ENCODE results near the gene PTEN.

The PTEN gene

DNA sequence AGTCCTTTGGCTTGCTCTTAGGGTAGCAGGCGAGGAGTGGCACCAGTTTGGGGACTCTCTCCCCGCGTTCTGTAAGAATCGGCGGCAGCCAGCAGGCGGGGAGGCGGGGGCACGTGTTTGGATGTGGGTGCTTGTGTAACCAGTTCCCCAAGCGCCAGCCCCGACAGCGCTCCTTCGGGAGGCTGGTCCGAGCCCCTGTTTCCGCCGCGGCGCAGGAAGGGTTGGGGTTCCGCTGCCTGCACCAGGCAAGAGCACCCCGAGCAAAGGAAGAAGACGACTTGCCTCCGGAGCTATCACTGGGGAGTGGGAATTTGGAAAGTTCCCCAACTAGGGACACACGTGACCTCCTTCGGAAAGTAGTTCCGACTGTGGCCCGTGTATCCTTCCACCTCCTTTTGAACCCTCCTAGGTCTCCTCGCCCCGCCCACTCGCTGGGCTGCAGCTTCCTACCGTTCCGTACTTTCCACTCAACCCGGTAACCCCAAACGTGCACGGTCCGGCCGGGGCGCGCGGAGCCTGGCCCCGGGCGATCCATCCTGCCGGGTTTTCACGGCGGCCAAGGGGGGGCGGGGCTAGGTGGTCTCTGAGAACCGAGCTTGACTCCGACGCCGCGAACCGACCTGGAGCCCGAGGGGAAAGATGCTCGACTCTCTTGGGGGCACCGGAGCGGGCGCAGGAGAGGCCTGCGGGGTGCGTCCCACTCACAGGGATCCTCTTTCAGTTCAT lies 1.3 kb upstream of the PTEN start (continued):
- TF ChIP-seq, protein P1, sequence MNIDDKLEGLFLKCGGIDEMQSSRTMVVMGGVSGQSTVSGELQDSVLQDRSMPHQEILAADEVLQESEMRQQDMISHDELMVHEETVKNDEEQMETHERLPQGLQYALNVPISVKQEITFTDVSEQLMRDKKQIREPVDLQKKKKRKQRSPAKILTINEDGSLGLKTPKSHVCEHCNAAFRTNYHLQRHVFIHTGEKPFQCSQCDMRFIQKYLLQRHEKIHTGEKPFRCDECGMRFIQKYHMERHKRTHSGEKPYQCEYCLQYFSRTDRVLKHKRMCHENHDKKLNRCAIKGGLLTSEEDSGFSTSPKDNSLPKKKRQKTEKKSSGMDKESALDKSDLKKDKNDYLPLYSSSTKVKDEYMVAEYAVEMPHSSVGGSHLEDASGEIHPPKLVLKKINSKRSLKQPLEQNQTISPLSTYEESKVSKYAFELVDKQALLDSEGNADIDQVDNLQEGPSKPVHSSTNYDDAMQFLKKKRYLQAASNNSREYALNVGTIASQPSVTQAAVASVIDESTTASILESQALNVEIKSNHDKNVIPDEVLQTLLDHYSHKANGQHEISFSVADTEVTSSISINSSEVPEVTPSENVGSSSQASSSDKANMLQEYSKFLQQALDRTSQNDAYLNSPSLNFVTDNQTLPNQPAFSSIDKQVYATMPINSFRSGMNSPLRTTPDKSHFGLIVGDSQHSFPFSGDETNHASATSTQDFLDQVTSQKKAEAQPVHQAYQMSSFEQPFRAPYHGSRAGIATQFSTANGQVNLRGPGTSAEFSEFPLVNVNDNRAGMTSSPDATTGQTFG (tag by site-specific recombination; IDR thresholded peaks at IDR 0.05; ENCODE audit: borderline replicate concordance): no peak
- TF ChIP-seq ZNF324 (tag by site-specific recombination; IDR thresholded peaks at IDR 0.05) (peak; percentile 93), ZNF473 (tag by site-specific recombination; IDR thresholded peaks at IDR 0.05) (no peak), ZNF555 (tag by site-specific recombination; conservative IDR thresholded peaks at IDR 0.05) (no peak), ZNF571 (tag by site-specific recombination; IDR thresholded peaks at IDR 0.05) (no peak), ZNF48 (tag by site-specific recombination; IDR thresholded peaks at IDR 0.05) (no peak), KLF16 (tag by site-specific recombination; IDR thresholded peaks at IDR 0.05) (peak; percentile 94), GFI1B (tag by site-specific recombination; IDR thresholded peaks at IDR 0.05) (no peak), ZNF776 (tag by site-specific recombination; IDR thresholded peaks at IDR 0.05; ENCODE audit: borderline replicate concordance) (no peak), GLIS2 (tag by site-specific recombination; IDR thresholded peaks at IDR 0.05) (peak; percentile 82; the same call in 1 of the 2 replicates), ZNF544 (tag by site-specific recombination; IDR thresholded peaks at IDR 0.05) (no peak), ZNF274 (IDR thresholded peaks at IDR 0.05; ENCODE audit: low read length) (no peak), ZNF274 (tag by site-specific recombination; IDR thresholded peaks at IDR 0.05; ENCODE audit: borderline replicate concordance) (no peak), SP3 (tag by site-specific recombination; IDR thresholded peaks at IDR 0.05) (peak; percentile 95), ZNF2 (tag by site-specific recombination; IDR thresholded peaks at IDR 0.05) (peak; percentile 83), PRDM1 (tag by site-specific recombination; IDR thresholded peaks at IDR 0.05) (no peak), HOXD13 (CRISPR knock-in tag; IDR thresholded peaks at IDR 0.05; ENCODE audit: borderline replicate concordance) (no peak), ZNF677 (tag by site-specific recombination; IDR thresholded peaks at IDR 0.05) (no peak), HOXC10 (CRISPR knock-in tag; IDR thresholded peaks at IDR 0.05) (no peak), ZNF837 (tag by site-specific recombination; IDR thresholded peaks at IDR 0.05) (no peak), ZFP41 (tag by site-specific recombination; IDR thresholded peaks at IDR 0.05; ENCODE audit: borderline replicate concordance) (no peak), FEZF1 (tag by site-specific recombination; IDR thresholded peaks at IDR 0.05) (peak; percentile 31; the same call in 1 of the 2 replicates), ZNF266 (tag by site-specific recombination; IDR thresholded peaks at IDR 0.05; ENCODE audit: low read depth) (no peak), ZNF37A (tag by site-specific recombination; IDR thresholded peaks at IDR 0.05) (no peak), OVOL3 (tag by site-specific recombination; IDR thresholded peaks at IDR 0.05) (no peak), ZBTB8A (tag by site-specific recombination; IDR thresholded peaks at IDR 0.05) (peak; percentile 83), KLF1 (tag by site-specific recombination; IDR thresholded peaks at IDR 0.05) (peak; percentile 67), ZNF155 (tag by site-specific recombination; IDR thresholded peaks at IDR 0.05) (no peak), TCF7L2 (IDR thresholded peaks at IDR 0.05; ENCODE audit: borderline replicate concordance, low read depth, low read length) (no peak; the same call in 1 of the 2 replicates), HOXA7 (CRISPR knock-in tag; IDR thresholded peaks at IDR 0.05; ENCODE audit: borderline replicate concordance) (no peak), ZNF184 (tag by site-specific recombination; IDR thresholded peaks at IDR 0.05) (peak; percentile 69; the same call in 1 of the 2 replicates), ZNF623 (tag by site-specific recombination; IDR thresholded peaks at IDR 0.05) (no peak), RBAK (tag by site-specific recombination; IDR thresholded peaks at IDR 0.05) (no peak), ZBTB21 (tag by site-specific recombination; IDR thresholded peaks at IDR 0.05) (no peak)
- TF ChIP-seq, protein P2, sequence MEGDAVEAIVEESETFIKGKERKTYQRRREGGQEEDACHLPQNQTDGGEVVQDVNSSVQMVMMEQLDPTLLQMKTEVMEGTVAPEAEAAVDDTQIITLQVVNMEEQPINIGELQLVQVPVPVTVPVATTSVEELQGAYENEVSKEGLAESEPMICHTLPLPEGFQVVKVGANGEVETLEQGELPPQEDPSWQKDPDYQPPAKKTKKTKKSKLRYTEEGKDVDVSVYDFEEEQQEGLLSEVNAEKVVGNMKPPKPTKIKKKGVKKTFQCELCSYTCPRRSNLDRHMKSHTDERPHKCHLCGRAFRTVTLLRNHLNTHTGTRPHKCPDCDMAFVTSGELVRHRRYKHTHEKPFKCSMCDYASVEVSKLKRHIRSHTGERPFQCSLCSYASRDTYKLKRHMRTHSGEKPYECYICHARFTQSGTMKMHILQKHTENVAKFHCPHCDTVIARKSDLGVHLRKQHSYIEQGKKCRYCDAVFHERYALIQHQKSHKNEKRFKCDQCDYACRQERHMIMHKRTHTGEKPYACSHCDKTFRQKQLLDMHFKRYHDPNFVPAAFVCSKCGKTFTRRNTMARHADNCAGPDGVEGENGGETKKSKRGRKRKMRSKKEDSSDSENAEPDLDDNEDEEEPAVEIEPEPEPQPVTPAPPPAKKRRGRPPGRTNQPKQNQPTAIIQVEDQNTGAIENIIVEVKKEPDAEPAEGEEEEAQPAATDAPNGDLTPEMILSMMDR (tag by site-specific recombination; IDR thresholded peaks at IDR 0.05): no peak
- TF ChIP-seq, protein P3, sequence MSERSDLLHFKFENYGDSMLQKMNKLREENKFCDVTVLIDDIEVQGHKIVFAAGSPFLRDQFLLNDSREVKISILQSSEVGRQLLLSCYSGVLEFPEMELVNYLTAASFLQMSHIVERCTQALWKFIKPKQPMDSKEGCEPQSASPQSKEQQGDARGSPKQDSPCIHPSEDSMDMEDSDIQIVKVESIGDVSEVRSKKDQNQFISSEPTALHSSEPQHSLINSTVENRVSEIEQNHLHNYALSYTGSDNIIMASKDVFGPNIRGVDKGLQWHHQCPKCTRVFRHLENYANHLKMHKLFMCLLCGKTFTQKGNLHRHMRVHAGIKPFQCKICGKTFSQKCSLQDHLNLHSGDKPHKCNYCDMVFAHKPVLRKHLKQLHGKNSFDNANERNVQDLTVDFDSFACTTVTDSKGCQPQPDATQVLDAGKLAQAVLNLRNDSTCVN (tag by site-specific recombination; optimal IDR thresholded peaks at IDR 0.05): peak; percentile 95
- TF ChIP-seq, protein P4, sequence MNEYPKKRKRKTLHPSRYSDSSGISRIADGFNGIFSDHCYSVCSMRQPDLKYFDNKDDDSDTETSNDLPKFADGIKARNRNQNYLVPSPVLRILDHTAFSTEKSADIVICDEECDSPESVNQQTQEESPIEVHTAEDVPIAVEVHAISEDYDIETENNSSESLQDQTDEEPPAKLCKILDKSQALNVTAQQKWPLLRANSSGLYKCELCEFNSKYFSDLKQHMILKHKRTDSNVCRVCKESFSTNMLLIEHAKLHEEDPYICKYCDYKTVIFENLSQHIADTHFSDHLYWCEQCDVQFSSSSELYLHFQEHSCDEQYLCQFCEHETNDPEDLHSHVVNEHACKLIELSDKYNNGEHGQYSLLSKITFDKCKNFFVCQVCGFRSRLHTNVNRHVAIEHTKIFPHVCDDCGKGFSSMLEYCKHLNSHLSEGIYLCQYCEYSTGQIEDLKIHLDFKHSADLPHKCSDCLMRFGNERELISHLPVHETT (tag by site-specific recombination; IDR thresholded peaks at IDR 0.05): peak; percentile 46; the same call in 1 of the 2 replicates

Measured in HEK293 (cell line).